NCI-H2107 treated with DMSO at 0.1 percent for 48 hours (cell line): ENCODE measurements around the gene FER.
"Not testable (repeated sequence)": the region's sequence is repeated elsewhere in the genome, so short reads cannot be mapped to it uniquely, and the experiment has no call there.

Experiments used
- DNase-seq: peaks from one replicate; lab custom pipeline; 2025; ENCODE audit not compliant: unreplicated experiment; lab: John Stamatoyannopoulos, UW

Gene FER

GRCh38 chr5:108797986-108798385 is 50.3 kb downstream of the FER start:
- no peak for DNase-seq

- no peak for DNase-seq
Measured at GRCh38 chr5:108798513-108799265, 51.0 kb downstream of the FER start.

GRCh38 chr5:108801301-108801700 is 53.6 kb downstream of the FER start:
- no peak for DNase-seq

- no peak for DNase-seq
Measured at GRCh38 chr5:108801776-108802175, 54.1 kb downstream of the FER start.

- DNase-seq = no peak
Measured at GRCh38 chr5:108810717-108811116, 63.0 kb downstream of the FER start.

GRCh38 chr5:108813673-108814072 is 66.0 kb downstream of the FER start:
- no peak for DNase-seq

- no peak for DNase-seq
Measured at GRCh38 chr5:108814551-108814950, 66.9 kb downstream of the FER start.

GRCh38 chr5:108818613-108819272 is 71.0 kb downstream of the FER start:
- DNase-seq = no peak

GRCh38 chr5:108820983-108821382 is 73.3 kb downstream of the FER start:
- no peak for DNase-seq

- no peak for DNase-seq
Measured at GRCh38 chr5:108822211-108822947, 74.7 kb downstream of the FER start.

GRCh38 chr5:108827131-108827530 is 79.4 kb downstream of the FER start:
- no peak for DNase-seq

- no peak for DNase-seq
Measured at GRCh38 chr5:108830705-108831276, 83.1 kb downstream of the FER start.

- no peak for DNase-seq
Measured at GRCh38 chr5:108836492-108836891, 88.8 kb downstream of the FER start.

- DNase-seq = not testable (repeated sequence)
Measured at GRCh38 chr5:108842260-108842941, 94.7 kb downstream of the FER start.

GRCh38 chr5:108851129-108851528 is 103.4 kb downstream of the FER start:
- DNase-seq = not testable (repeated sequence)

GRCh38 chr5:108857905-108858304 is 110.2 kb downstream of the FER start:
- DNase-seq = no peak

GRCh38 chr5:108858959-108859358 is 111.3 kb downstream of the FER start:
- DNase-seq = no peak

GRCh38 chr5:108862211-108862610 is 114.5 kb downstream of the FER start:
- DNase-seq = no peak

GRCh38 chr5:108866097-108866496 is 118.4 kb downstream of the FER start:
- not testable (repeated sequence) for DNase-seq

GRCh38 chr5:108867656-108868055 is 120.0 kb downstream of the FER start:
- no peak for DNase-seq

GRCh38 chr5:108869066-108869465 is 121.4 kb downstream of the FER start:
- no peak for DNase-seq
